ENCODE data around the gene EBPL.

DNA sequence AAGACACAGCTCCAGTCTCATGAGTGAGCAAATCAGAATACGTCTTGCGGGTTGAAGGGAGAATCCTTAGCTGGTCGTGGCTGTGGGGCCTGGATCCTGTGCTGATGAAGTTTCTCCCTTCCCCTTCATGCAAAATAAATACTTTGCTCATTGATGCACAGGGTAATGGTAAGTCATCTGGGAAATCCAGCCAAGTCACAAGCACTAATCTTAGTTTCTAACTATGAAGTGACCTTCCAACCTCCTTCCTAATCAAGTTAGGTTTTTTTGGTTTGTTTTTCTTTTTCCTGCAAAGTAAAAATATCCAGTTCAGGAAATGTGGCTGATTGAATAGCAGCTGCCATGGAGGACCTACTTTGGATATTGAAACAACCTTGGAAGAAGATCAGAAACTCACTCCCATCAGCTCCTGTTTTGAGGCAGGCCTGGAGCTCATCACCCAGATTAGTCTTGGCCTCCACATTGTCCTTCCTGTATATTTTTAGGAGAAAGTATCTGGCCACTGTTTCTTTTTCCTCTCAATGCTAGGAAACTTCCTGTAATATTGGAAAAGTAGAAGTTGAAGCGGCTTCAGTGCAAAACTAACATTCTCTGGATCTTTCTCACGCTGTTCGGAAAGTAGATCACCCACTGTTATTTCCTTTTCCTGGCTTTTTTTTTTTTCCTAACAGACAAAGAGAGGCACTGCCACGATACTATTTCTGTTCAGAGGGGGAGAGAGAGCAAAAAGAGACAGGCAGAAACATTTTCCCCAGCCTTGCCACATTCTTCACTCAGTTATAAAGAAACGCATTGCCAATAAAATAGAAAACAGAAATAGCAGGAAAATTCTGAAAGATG is 75.2 kb downstream of the EBPL start:
- no peak for TF ChIP-seq POLR2AphosphoS5 (IDR thresholded peaks at IDR 0.05)
- TF ChIP-seq, protein P1, sequence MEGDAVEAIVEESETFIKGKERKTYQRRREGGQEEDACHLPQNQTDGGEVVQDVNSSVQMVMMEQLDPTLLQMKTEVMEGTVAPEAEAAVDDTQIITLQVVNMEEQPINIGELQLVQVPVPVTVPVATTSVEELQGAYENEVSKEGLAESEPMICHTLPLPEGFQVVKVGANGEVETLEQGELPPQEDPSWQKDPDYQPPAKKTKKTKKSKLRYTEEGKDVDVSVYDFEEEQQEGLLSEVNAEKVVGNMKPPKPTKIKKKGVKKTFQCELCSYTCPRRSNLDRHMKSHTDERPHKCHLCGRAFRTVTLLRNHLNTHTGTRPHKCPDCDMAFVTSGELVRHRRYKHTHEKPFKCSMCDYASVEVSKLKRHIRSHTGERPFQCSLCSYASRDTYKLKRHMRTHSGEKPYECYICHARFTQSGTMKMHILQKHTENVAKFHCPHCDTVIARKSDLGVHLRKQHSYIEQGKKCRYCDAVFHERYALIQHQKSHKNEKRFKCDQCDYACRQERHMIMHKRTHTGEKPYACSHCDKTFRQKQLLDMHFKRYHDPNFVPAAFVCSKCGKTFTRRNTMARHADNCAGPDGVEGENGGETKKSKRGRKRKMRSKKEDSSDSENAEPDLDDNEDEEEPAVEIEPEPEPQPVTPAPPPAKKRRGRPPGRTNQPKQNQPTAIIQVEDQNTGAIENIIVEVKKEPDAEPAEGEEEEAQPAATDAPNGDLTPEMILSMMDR (IDR thresholded peaks at IDR 0.05), result no peak
- TF ChIP-seq POLR2A (IDR thresholded peaks at IDR 0.05), result no peak
- no peak for TF ChIP-seq EP300 (IDR thresholded peaks at IDR 0.05)
